GM23248 (cell line): ENCODE data around the gene RIMS4. TPM values are rescaled to one million over a fixed set of nuclear protein-coding genes. Genes with fewer than 3 reads are reported as not detected.
A peak's percentile ranks its signal among the peaks of the same experiment; 100 is the strongest.

ENCODE experiments used
- DNase-seq: peaks from one replicate; pipeline ENCODE4 v3.0.0-alpha.2; 2015
- H2AFZ ChIP-seq: fragments of 200-600 bp; sonication (generic); 2 replicates; pipeline ENCODE4 v1.6.1; 2016; ENCODE audit warnings: antibody characterized with exemption
- H3F3A ChIP-seq: fragments of 200-600 bp; sonication (generic); 2 replicates; pipeline ENCODE4 v1.6.1; 2016; ENCODE audit warnings: mild to moderate bottlenecking, antibody characterized with exemption, mixed run types; ENCODE audit not compliant: insufficient read depth
- H3K27ac ChIP-seq: fragments of 200-600 bp; sonication (generic); 2 replicates; pipeline ENCODE4 v1.5.1; 2016; ENCODE audit warnings: mild to moderate bottlenecking
- H3K27me3 ChIP-seq: fragments of 200-600 bp; sonication (generic); replicated peaks from 2 replicates; pipeline ENCODE4 v1.6.1; 2016; ENCODE audit warnings: mild to moderate bottlenecking; ENCODE audit not compliant: insufficient read depth
- H3K36me3 ChIP-seq: fragments of 200-600 bp; sonication (generic); 2 replicates; pipeline ENCODE4 v1.6.1; 2016; ENCODE audit warnings: low read depth, mild to moderate bottlenecking
- H3K4me1 ChIP-seq: fragments of 200-600 bp; sonication (generic); 2 replicates; pipeline ENCODE4 v1.6.1; 2016; ENCODE audit warnings: mild to moderate bottlenecking; ENCODE audit not compliant: insufficient read depth
- H3K4me2 ChIP-seq: fragments of 200-600 bp; sonication (generic); one replicate; pipeline ENCODE4 v1.6.1; 2016; ENCODE audit warnings: mild to moderate bottlenecking; ENCODE audit not compliant: unreplicated experiment
- H3K4me3 ChIP-seq: fragments of 200-600 bp; sonication (generic); 2 replicates; pipeline ENCODE4 v1.5.1; 2016; ENCODE audit warnings: mild to moderate bottlenecking
- H3K79me2 ChIP-seq: fragments of 200-600 bp; sonication (generic); 2 replicates; pipeline ENCODE4 v1.6.1; 2016; ENCODE audit warnings: mild to moderate bottlenecking; ENCODE audit not compliant: insufficient read depth
- H3K9ac ChIP-seq: fragments of 200-600 bp; sonication (generic); 2 replicates; pipeline ENCODE4 v1.6.1; 2016; ENCODE audit warnings: mild to moderate bottlenecking
- H3K9me2 ChIP-seq: fragments of 200-600 bp; sonication (generic); 2 replicates; pipeline ENCODE4 v1.6.1; 2016; ENCODE audit warnings: mixed run types, mild to moderate bottlenecking, moderate library complexity; ENCODE audit not compliant: insufficient read depth
- H3K9me3 ChIP-seq: fragments of 200-600 bp; sonication (generic); one replicate; pipeline ENCODE4 v1.6.1; 2017; ENCODE audit warnings: low read depth
- H4K20me1 ChIP-seq: fragments of 200-600 bp; sonication (generic); 2 replicates; pipeline ENCODE4 v1.6.0; 2016; ENCODE audit not compliant: insufficient read depth
- EZH2 ChIP-seq: fragments of 200-600 bp; sonication (generic); IDR thresholded peaks from 2 replicates; pipeline ENCODE4 v1.6.1; 2018; ENCODE audit warnings: antibody characterized with exemption, mild to moderate bottlenecking; ENCODE audit not compliant: insufficient read depth, poor library complexity, severe bottlenecking
- EZH2phosphoT487 ChIP-seq: fragments of 200-600 bp; sonication (generic); IDR thresholded peaks from 2 replicates; pipeline ENCODE4 v1.6.1; 2018; ENCODE audit warnings: antibody characterized with exemption, moderate library complexity, mild to moderate bottlenecking, low read depth; ENCODE audit not compliant: insufficient read depth
- WGBS, 2 experiments: methylation state at CpG; one replicate each; pipeline ENCODE4 v1.1.6; 2015 to 2017; ENCODE audit warnings: low lambda C conversion rate in 2 of 2, low coverage in 1 of 2; ENCODE audit errors: missing lambda C conversion rate in 2 of 2; 5-methylcytosine and 5-hydroxymethylcytosine counted together
- in situ Hi-C: fragments of 300-500 bp; cut with MboI; formaldehyde crosslinking; loops from 2 replicates; pipeline ENCODE4 v1.15.0; 2020
- polyA plus RNA-seq: library from polyadenylated mRNA; unstranded; fragments of >200 nt; fragmentation: Nextera tagmentation; extraction: Ambion mirVana; gene quantifications from 2 replicates; pipeline ENCODE4 v1.2.1, GENCODE V29; 2016
- total RNA-seq: library from RNA; depleted of rRNA; stranded (reverse); fragments of >200 nt; shearing (Covaris generic); gene quantifications from 2 replicates; pipeline ENCODE4 v1.2.3, GENCODE V29; 2014

Gene RIMS4
- total and polyA plus RNA-seq, 2 experiments from 2014 or later = 0.22 TPM; not detected in 1

DNA sequence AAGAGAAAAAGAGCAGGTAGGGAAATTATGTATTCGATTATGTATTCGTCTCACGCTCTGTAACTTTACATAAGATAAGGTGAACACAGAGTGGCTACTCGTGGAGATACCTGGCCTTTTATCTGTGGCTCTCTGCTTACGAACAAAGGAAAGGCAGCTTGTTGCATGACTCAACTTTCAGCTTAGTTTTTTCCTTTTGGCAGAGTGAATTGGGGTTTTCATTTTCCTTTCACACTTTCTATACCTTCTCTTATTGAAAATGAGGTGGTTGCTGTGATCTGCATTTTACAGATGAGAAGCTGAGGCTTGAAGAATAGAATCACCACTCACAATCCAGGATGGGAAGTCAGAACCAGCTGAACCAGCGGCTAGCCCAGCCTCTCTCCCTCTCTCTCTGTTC, 78.0 kb downstream of the RIMS4 start:
- no peaks in the 10 kb centered on the region for H3K9me3 ChIP-seq
- no peaks in the 10 kb centered on the region for H4K20me1 ChIP-seq
- peak; percentile 28 for DNase-seq
- H3K27me3 ChIP-seq = no peaks in the 10 kb centered on the region
- WGBS, 2 experiments = 69 to 74% methylated on average over 6 of the region's 6 CpGs
- H3K4me1 ChIP-seq = peaks cover 48% of the 10 kb centered on the region
- no peak overlapping the region for H3K9ac ChIP-seq
- H2AFZ ChIP-seq = no peak overlapping the region
- H3F3A ChIP-seq = peaks cover 49% of the 10 kb centered on the region
- no peaks in the 10 kb centered on the region for H3K79me2 ChIP-seq
- no peaks in the 10 kb centered on the region for H3K36me3 ChIP-seq
- H3K27ac ChIP-seq = peak overlapping the region; percentile 3; the same call in 1 of the 2 replicates
- no peak overlapping the region for H3K4me3 ChIP-seq
- in situ Hi-C loops = loop anchor here (5.0 kb wide), 1 partner anchor 45 kb away; no protein-coding TSS in a partner anchor
- no peak for TF ChIP-seq EZH2phosphoT487
- no peak for TF ChIP-seq EZH2
- H3K4me2 ChIP-seq = no peak overlapping the region
- H3K9me2 ChIP-seq = no peaks in the 10 kb centered on the region

DNA sequence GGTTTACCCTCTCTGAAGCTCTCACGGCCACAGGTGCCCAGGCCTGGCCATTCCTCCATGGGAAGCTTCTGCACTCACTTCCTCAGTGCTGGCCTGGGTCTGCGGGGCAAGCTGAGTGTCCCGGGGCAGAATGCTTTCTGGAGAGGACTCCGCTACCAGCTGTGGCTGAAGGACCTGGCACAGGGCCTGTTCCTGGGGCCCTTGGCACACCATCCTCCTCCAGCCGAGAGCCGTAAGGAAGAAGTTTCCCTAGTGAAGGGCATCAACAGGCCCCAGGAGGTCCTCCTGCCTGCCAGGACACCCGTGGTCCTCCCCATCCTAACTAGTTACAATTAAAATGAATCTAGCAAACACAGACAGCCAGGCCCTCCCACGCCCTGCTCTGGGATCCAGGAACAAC, 78.7 kb downstream of the RIMS4 start:
- Histone ChIP-seq H4K20me1 (no peaks in the 10 kb centered on the region), H3K79me2 (no peaks in the 10 kb centered on the region), H3K27ac (no peak overlapping the region; the same call in 1 of the 2 replicates), H3K9ac (no peak overlapping the region), H3K4me2 (no peak overlapping the region), H3K4me1 (peaks cover 48% of the 10 kb centered on the region), H3K36me3 (no peaks in the 10 kb centered on the region), H3K9me3 (no peaks in the 10 kb centered on the region), H3K4me3 (no peak overlapping the region), H2AFZ (no peak overlapping the region), H3K9me2 (no peaks in the 10 kb centered on the region), H3F3A (peaks cover 49% of the 10 kb centered on the region), H3K27me3 (no peaks in the 10 kb centered on the region)
- 86 to 90% methylated on average over 8 of the region's 8 CpGs for WGBS, 2 experiments
- in situ Hi-C loops = loop anchor here (5.0 kb wide), 1 partner anchor 44 kb away; no protein-coding TSS in a partner anchor
- DNase-seq = no peak
- TF ChIP-seq EZH2phosphoT487 (no peak), EZH2 (no peak)

DNA sequence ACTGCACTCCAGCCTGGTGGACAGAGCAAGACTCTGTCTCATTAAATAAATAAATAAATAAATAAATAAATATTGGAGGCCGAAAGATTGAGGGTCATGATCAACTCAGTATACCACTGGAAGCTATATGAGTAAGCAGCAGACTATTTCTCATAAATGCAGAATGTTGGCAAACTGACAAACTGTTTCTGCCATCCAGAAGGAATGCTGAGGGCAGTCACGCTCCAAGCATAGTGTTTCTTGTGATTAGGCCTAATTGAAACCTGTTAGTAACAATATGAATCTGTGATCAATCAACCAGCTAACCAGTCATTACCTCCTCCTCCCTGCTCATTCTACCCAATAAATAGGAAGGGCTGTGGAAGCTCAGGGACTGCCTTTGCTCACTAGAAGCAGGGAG, 79.9 kb downstream of the RIMS4 start:
- peak; percentile 94 for DNase-seq
- no peak overlapping the region for H3K4me3 ChIP-seq
- no peak overlapping the region for H3K9ac ChIP-seq
- in situ Hi-C loops = loop anchor here (5.0 kb wide), 1 partner anchor 43 kb away; no protein-coding TSS in a partner anchor
- H3F3A ChIP-seq = peaks cover 45% of the 10 kb centered on the region
- no peaks in the 10 kb centered on the region for H3K79me2 ChIP-seq
- H3K9me2 ChIP-seq = no peaks in the 10 kb centered on the region
- H2AFZ ChIP-seq = no peak overlapping the region
- peaks cover 41% of the 10 kb centered on the region for H3K4me1 ChIP-seq
- peak overlapping the region; percentile 74 for H3K4me2 ChIP-seq
- WGBS, 2 experiments = 0 to 6% methylated on average over 2 of the region's 2 CpGs
- H3K9me3 ChIP-seq = no peaks in the 10 kb centered on the region
- no peaks in the 10 kb centered on the region for H3K36me3 ChIP-seq
- TF ChIP-seq EZH2 (no peak), EZH2phosphoT487 (no peak)
- H3K27ac ChIP-seq = peak overlapping the region; percentile 68
- no peaks in the 10 kb centered on the region for H3K27me3 ChIP-seq
- H4K20me1 ChIP-seq = no peaks in the 10 kb centered on the region

DNA sequence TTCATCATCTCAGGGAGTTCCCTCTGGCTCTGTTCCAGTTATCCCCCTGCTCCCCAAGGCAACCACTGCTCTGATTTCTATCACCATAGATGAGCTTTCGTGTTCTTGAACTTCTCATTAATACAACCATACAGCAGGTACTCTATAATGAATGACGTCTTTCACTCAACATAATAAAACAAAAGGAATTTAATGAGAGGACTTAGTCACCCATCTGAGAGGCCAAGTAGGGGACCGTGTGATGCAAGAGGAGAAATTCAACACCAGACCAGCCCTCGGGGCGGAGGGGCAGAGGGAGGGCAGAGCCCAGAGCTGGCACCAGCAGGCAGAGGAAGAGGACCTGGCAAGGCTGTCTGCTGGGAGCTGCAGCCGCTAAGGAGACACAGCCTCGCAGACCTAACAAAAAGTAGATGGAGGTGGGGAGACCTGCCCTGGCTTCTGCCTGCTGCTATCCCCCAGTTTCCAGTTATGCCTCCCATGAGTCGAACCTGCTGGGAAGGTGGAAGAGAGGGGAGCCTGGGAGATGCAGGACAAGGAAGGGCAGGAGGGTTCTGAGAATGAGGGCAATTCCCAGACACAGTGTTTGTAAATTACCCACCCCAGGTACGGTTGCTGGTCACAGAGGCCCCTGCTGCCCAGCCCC, 81.4 kb downstream of the RIMS4 start:
- Histone ChIP-seq H3K9ac (peak overlapping the region; percentile 34; the same call in 1 of the 2 replicates), H3F3A (peaks cover 41% of the 10 kb centered on the region), H2AFZ (no peak overlapping the region), H3K4me3 (peak overlapping the region; percentile 19; the same call in 1 of the 2 replicates), H3K79me2 (no peaks in the 10 kb centered on the region), H3K4me2 (peak overlapping the region; percentile 74), H3K9me3 (no peaks in the 10 kb centered on the region), H3K27me3 (no peaks in the 10 kb centered on the region), H4K20me1 (no peaks in the 10 kb centered on the region), H3K27ac (peak overlapping the region; percentile 54), H3K4me1 (peaks cover 30% of the 10 kb centered on the region), H3K36me3 (no peaks in the 10 kb centered on the region), H3K9me2 (no peaks in the 10 kb centered on the region)
- in situ Hi-C loops = no loop called here
- 1 to 3% methylated on average over 9 of the region's 9 CpGs for WGBS, 2 experiments
- peak; percentile 93 for DNase-seq
- TF ChIP-seq EZH2 = no peak
